ENCODE results near the gene GLT8D2. TPM values are rescaled to one million over a fixed set of nuclear protein-coding genes. Genes with fewer than 3 reads are reported as not detected.

The GLT8D2 gene
- total RNA-seq, 1 experiment from 2014 or later, result not detected

DNA sequence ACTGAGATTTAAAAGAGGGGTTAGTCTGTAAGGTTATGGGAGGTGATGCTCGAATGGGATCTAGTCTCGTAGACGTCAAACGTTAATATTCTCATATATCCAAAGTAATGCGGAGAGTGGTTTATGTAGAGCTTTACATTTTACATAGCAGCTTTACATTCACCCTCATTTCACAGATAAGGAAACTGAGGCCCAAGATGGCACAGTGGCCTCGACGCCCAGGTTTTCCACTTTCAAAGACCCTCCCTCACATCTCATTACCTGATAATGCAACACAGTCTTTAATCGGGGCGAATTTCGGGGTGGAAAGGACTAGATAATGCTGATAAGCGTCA lies 84.8 kb downstream of the GLT8D2 start:
- intact Hi-C loops (cut with micrococcal nuclease; ENCODE audit: unreplicated experiment), result no loop called here
- DNase-seq (ENCODE audit: low spot score), result no peak
- TSS peak; percentile 95 for BruUV-seq (replicated peaks)
- TF ChIP-seq EZH2 (IDR thresholded peaks at IDR 0.05; ENCODE audit: borderline replicate concordance, low read depth, low read length, poor library complexity, severe bottlenecking), result no peak
- TF ChIP-seq, protein P1, sequence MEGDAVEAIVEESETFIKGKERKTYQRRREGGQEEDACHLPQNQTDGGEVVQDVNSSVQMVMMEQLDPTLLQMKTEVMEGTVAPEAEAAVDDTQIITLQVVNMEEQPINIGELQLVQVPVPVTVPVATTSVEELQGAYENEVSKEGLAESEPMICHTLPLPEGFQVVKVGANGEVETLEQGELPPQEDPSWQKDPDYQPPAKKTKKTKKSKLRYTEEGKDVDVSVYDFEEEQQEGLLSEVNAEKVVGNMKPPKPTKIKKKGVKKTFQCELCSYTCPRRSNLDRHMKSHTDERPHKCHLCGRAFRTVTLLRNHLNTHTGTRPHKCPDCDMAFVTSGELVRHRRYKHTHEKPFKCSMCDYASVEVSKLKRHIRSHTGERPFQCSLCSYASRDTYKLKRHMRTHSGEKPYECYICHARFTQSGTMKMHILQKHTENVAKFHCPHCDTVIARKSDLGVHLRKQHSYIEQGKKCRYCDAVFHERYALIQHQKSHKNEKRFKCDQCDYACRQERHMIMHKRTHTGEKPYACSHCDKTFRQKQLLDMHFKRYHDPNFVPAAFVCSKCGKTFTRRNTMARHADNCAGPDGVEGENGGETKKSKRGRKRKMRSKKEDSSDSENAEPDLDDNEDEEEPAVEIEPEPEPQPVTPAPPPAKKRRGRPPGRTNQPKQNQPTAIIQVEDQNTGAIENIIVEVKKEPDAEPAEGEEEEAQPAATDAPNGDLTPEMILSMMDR (conservative IDR thresholded peaks at IDR 0.05; ENCODE audit: low read depth, low read length), result no peak
- peak overlapping the region; percentile 86 for H3K27ac ChIP-seq (ENCODE audit: low read depth, low read length, poor library complexity, severe bottlenecking)
- no peaks in the 10 kb centered on the region for H3K27me3 ChIP-seq (replicated peaks; ENCODE audit: insufficient read depth, low read depth, low read length, poor library complexity)
- H3K9me3 ChIP-seq (ENCODE audit: low read depth, low read length, poor library complexity, severe bottlenecking), result no peaks in the 10 kb centered on the region
- CTCF ChIA-PET, result interaction anchor here (1.5 to 1.6 kb wide), 2 partner anchors 9 to 144 kb away, joined by 4 to 8 read pairs; a partner anchor contains a TSS
- H3K4me3 ChIP-seq (ENCODE audit: low read depth, low read length, poor library complexity, severe bottlenecking), result peak overlapping the region; percentile 61
- POLR2A ChIA-PET (ENCODE audit: low non-redundant PET), result interaction anchor here (0.6 to 1.1 kb wide), 2 partner anchors 131 to 173 kb away, joined by 3 to 9 read pairs; partner anchors contain the start of gene NFYB
- peaks cover 9% of the 10 kb centered on the region for H3K4me1 ChIP-seq (ENCODE audit: insufficient read depth, low read length, poor library complexity, severe bottlenecking)
- peaks cover 5% of the 10 kb centered on the region for H3K36me3 ChIP-seq (ENCODE audit: insufficient read depth, low read length, poor library complexity, severe bottlenecking)

DNA sequence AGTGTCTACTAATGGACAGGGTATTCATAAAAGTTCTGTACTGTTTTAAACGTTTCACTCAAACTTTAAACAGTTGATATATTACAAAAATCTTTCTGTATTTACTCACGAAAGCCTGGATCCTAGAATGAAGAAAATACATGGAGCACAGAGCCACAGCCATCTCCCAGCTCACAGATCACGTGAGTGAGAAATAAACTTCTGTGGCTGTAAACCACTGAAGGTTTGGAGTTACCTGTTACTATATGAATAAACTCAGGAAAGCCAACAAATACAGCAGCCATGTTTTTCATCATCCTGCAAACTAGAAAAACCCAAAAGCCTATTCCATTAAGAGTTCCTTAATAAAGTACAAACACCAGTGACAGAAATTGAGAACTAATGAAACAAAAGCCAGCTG lies 85.2 kb downstream of the GLT8D2 start:
- DNase-seq (ENCODE audit: low spot score), result no peak
- H3K4me3 ChIP-seq (ENCODE audit: low read depth, low read length, poor library complexity, severe bottlenecking), result peak overlapping the region; percentile 61
- no peaks in the 10 kb centered on the region for H3K27me3 ChIP-seq (replicated peaks; ENCODE audit: insufficient read depth, low read depth, low read length, poor library complexity)
- peaks cover 5% of the 10 kb centered on the region for H3K36me3 ChIP-seq (ENCODE audit: insufficient read depth, low read length, poor library complexity, severe bottlenecking)
- peak overlapping the region; percentile 86 for H3K27ac ChIP-seq (ENCODE audit: low read depth, low read length, poor library complexity, severe bottlenecking)
- ChIA-PET CTCF (no interaction called here), POLR2A (ENCODE audit: low non-redundant PET) (interaction anchor here (0.6 kb wide), 1 partner anchor 173 kb away, joined by 9 read pairs; the partner anchor contains the start of gene NFYB)
- no TSS peak for BruUV-seq (replicated peaks)
- H3K9me3 ChIP-seq (ENCODE audit: low read depth, low read length, poor library complexity, severe bottlenecking), result no peaks in the 10 kb centered on the region
- H3K4me1 ChIP-seq (ENCODE audit: insufficient read depth, low read length, poor library complexity, severe bottlenecking), result peaks cover 9% of the 10 kb centered on the region
- intact Hi-C loops (cut with micrococcal nuclease; ENCODE audit: unreplicated experiment), result no loop called here
- no peak for TF ChIP-seq EZH2 (IDR thresholded peaks at IDR 0.05; ENCODE audit: borderline replicate concordance, low read depth, low read length, poor library complexity, severe bottlenecking)
- TF ChIP-seq, protein P1 (conservative IDR thresholded peaks at IDR 0.05; ENCODE audit: low read depth, low read length), result no peak

DNA sequence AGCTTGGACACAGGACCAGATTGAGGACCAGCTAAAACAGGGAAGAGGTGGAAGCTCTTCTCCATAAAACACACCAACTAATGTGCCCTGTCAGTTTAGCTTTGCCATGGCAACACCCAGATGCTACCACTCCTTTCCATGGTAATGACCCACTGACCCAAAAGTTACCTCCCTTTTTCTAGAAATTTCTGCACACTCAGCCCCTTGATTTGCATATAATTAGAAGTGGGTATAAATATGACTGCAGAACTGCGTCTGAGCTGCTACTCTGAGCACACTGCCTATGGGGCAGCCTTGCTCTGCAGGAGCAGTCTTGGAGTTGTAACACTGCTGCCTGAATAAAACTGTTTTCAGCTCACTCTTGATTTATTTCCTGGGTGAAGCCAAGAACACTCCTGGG lies 87.5 kb downstream of the GLT8D2 start:
- Histone ChIP-seq H3K4me3 (ENCODE audit: low read depth, low read length, poor library complexity, severe bottlenecking) (no peak overlapping the region), H3K4me1 (ENCODE audit: insufficient read depth, low read length, poor library complexity, severe bottlenecking) (peaks cover 9% of the 10 kb centered on the region), H3K27ac (ENCODE audit: low read depth, low read length, poor library complexity, severe bottlenecking) (no peak overlapping the region), H3K9me3 (ENCODE audit: low read depth, low read length, poor library complexity, severe bottlenecking) (no peaks in the 10 kb centered on the region), H3K36me3 (ENCODE audit: insufficient read depth, low read length, poor library complexity, severe bottlenecking) (no peaks in the 10 kb centered on the region), H3K27me3 (replicated peaks; ENCODE audit: insufficient read depth, low read depth, low read length, poor library complexity) (no peaks in the 10 kb centered on the region)
- POLR2A ChIA-PET (ENCODE audit: low non-redundant PET), result interaction anchor here (0.6 kb wide), 1 partner anchor 33 kb away, joined by 6 read pairs; the partner anchor contains the start of gene HSP90B1
- CTCF ChIA-PET, result no interaction called here
- TF ChIP-seq, protein P1 (conservative IDR thresholded peaks at IDR 0.05; ENCODE audit: low read depth, low read length), result no peak
- TF ChIP-seq EZH2 (IDR thresholded peaks at IDR 0.05; ENCODE audit: borderline replicate concordance, low read depth, low read length, poor library complexity, severe bottlenecking), result no peak
- intact Hi-C loops (cut with micrococcal nuclease; ENCODE audit: unreplicated experiment), result no loop called here
- DNase-seq (ENCODE audit: low spot score), result no peak
- no TSS peak for BruUV-seq (replicated peaks)

All from A673 (cell line).